ENCODE measurements around the gene CFAP90. TPM values are rescaled to one million over a fixed set of nuclear protein-coding genes. Genes with fewer than 3 reads are reported as not detected.

Gene CFAP90
- total and polyA plus RNA-seq, 2 donors from 2014 or later = 3.6 to 7.7 TPM

DNA sequence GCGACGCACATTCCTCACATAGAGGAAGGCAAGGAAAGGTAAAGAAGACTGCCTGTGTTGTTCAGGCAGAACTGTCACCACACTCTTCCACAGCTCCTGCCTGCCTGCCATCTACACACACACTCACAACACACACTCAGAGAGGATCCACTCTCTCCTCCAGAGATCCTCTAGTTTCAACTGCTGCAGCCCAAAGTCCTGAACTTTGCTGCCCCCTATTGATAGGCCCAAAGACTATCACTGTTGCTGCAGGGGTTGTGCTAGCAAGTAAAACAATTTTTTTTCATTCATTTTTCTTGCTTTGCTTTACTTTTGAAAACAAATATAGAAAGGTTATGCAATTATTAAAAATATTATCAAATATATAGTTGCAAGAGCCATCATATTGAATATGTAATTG lies 5.9 kb upstream of the CFAP90 start:
- Histone ChIP-seq H3K9me3 (ENCODE audit: control insufficient read depth in 2 of 3, insufficient read depth in 1 of 3, low read length in 3 of 3) (no peaks in the 10 kb centered on the region), H3K9ac (ENCODE audit: low read length in 3 of 3) (no peak overlapping the region), H3K27ac (ENCODE audit: low read depth in 2 of 2, low read length in 2 of 2) (no peak overlapping the region), H3K27me3 (ENCODE audit: control insufficient read depth, insufficient read depth, low read length) (no peaks in the 10 kb centered on the region), H3K4me3 (ENCODE audit: low read length in 3 of 3) (no peak overlapping the region), H3K36me3 (ENCODE audit: control insufficient read depth in 2 of 3, insufficient read depth in 3 of 3, low read length in 3 of 3) (peaks cover 4 to 12% (median 10%) of the 10 kb centered on the region in 3 donors), H3K4me1 (ENCODE audit: control insufficient read depth in 2 of 3, insufficient read depth in 2 of 3, low read depth in 1 of 3, low read length in 3 of 3) (peaks cover 0 to 2% (median 0%) of the 10 kb centered on the region in 3 donors)
- DNase-seq (peak in 3 of 5 donors; percentile 41 to 68 (median 57)), FAIRE-seq (no peak)
- intact Hi-C loops (cut with DNase I) = no loop called here
- TF ChIP-seq, protein P1, sequence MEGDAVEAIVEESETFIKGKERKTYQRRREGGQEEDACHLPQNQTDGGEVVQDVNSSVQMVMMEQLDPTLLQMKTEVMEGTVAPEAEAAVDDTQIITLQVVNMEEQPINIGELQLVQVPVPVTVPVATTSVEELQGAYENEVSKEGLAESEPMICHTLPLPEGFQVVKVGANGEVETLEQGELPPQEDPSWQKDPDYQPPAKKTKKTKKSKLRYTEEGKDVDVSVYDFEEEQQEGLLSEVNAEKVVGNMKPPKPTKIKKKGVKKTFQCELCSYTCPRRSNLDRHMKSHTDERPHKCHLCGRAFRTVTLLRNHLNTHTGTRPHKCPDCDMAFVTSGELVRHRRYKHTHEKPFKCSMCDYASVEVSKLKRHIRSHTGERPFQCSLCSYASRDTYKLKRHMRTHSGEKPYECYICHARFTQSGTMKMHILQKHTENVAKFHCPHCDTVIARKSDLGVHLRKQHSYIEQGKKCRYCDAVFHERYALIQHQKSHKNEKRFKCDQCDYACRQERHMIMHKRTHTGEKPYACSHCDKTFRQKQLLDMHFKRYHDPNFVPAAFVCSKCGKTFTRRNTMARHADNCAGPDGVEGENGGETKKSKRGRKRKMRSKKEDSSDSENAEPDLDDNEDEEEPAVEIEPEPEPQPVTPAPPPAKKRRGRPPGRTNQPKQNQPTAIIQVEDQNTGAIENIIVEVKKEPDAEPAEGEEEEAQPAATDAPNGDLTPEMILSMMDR (IDR thresholded peaks at IDR 0.05; ENCODE audit: borderline replicate concordance, extremely low read depth, insufficient read depth) = peak; percentile 62

DNA sequence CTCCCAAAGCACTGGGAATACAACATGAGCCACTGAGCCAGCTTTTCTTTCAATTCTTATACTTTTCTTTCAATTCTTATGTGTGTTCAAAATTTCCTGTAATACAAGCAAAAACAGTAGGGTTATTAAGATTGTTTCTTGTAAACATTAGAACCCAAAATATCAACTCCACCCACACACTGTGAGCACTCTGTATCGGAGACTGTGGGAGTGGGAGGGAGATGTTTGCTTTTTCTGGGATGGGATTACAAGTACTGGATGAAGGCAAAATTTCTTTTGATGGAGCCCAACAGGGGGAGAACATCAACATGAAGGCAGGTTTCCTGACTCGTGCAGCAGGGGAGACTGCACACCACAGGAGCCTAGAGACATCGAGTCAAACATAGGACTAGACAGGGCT lies 4.7 kb upstream of the CFAP90 start:
- Histone ChIP-seq H3K27ac (ENCODE audit: low read depth in 2 of 2, low read length in 2 of 2) (no peak overlapping the region), H3K4me1 (ENCODE audit: control insufficient read depth in 2 of 3, insufficient read depth in 2 of 3, low read depth in 1 of 3, low read length in 3 of 3) (peaks cover 0 to 7% (median 0%) of the 10 kb centered on the region in 3 donors), H3K9me3 (ENCODE audit: control insufficient read depth in 2 of 3, insufficient read depth in 1 of 3, low read length in 3 of 3) (no peaks in the 10 kb centered on the region), H3K36me3 (ENCODE audit: control insufficient read depth in 2 of 3, insufficient read depth in 3 of 3, low read length in 3 of 3) (peaks cover 4 to 12% (median 6%) of the 10 kb centered on the region in 3 donors), H3K4me3 (ENCODE audit: low read length in 3 of 3) (no peak overlapping the region), H3K9ac (ENCODE audit: low read length in 3 of 3) (no peak overlapping the region), H3K27me3 (ENCODE audit: control insufficient read depth, insufficient read depth, low read length) (no peaks in the 10 kb centered on the region)
- no peak for FAIRE-seq
- TF ChIP-seq, protein P1 (IDR thresholded peaks at IDR 0.05; ENCODE audit: borderline replicate concordance, extremely low read depth, insufficient read depth) = no peak
- no peak for DNase-seq
- intact Hi-C loops (cut with DNase I) = no loop called here

DNA sequence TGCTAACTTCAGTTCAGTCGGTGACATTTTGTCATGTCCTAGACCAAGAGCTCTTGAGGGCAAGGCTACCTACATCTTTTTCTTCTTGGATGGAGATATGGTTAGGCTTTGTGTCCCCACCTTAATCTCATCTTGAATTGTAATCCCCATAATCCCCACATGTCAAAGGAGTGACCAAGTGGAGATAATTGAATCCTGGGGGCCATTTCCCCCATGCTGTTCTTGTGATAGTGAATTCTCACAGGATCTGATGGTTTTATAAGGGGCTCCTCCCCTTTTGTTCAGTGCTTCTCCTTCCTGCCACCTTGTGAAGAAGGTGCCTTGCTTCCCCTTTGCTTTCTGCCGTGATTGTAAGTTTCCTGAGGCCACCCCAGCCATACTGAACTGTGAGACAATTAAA lies 2.1 kb upstream of the CFAP90 start:
- peaks cover 0 to 8% (median 6%) of the 10 kb centered on the region in 3 donors for H3K4me1 ChIP-seq (ENCODE audit: control insufficient read depth in 2 of 3, insufficient read depth in 2 of 3, low read depth in 1 of 3, low read length in 3 of 3)
- FAIRE-seq = no peak
- H3K9me3 ChIP-seq (ENCODE audit: control insufficient read depth in 2 of 3, insufficient read depth in 1 of 3, low read length in 3 of 3) = no peaks in the 10 kb centered on the region
- no peak overlapping the region for H3K27ac ChIP-seq (ENCODE audit: low read depth in 2 of 2, low read length in 2 of 2)
- TF ChIP-seq, protein P1 (IDR thresholded peaks at IDR 0.05; ENCODE audit: borderline replicate concordance, extremely low read depth, insufficient read depth) = no peak
- DNase-seq = no peak
- H3K9ac ChIP-seq (ENCODE audit: low read length in 3 of 3) = no peak overlapping the region
- H3K4me3 ChIP-seq (ENCODE audit: low read length in 3 of 3) = no peak overlapping the region
- no peaks in the 10 kb centered on the region for H3K27me3 ChIP-seq (ENCODE audit: control insufficient read depth, insufficient read depth, low read length)
- intact Hi-C loops (cut with DNase I) = no loop called here
- H3K36me3 ChIP-seq (ENCODE audit: control insufficient read depth in 2 of 3, insufficient read depth in 3 of 3, low read length in 3 of 3) = peaks cover 2 to 7% (median 6%) of the 10 kb centered on the region in 3 donors

DNA sequence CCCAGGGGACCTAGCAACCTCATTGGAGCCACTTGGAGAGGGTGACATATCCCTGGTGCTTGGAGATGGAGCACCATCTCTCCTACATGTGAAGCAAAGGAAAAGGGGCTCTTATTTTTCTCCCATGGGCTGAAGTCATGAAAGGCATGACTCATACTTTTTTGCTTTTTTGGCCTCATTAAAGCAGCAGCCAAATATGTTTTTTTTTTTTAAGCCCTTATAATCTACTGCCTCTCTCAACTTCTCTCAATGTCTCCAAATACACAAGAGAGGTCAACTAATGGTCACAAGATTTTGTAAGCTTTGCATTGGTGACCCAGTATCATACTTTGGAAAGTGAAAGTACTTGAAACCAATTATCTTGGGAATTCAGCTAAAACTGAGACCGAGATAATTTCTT lies 1.6 kb upstream of the CFAP90 start:
- FAIRE-seq = no peak

More for the DNA sequence above, 1.6 kb upstream of the CFAP90 start:
- TF ChIP-seq, protein P1 (IDR thresholded peaks at IDR 0.05; ENCODE audit: borderline replicate concordance, extremely low read depth, insufficient read depth) = no peak
- no peak overlapping the region for H3K9ac ChIP-seq (ENCODE audit: low read length in 3 of 3)
- H3K27me3 ChIP-seq (ENCODE audit: control insufficient read depth, insufficient read depth, low read length) = no peaks in the 10 kb centered on the region
- intact Hi-C loops (cut with DNase I) = no loop called here
- H3K9me3 ChIP-seq (ENCODE audit: control insufficient read depth in 2 of 3, insufficient read depth in 1 of 3, low read length in 3 of 3) = no peaks in the 10 kb centered on the region
- DNase-seq = no peak
- peaks cover 0 to 8% (median 6%) of the 10 kb centered on the region in 3 donors for H3K4me1 ChIP-seq (ENCODE audit: control insufficient read depth in 2 of 3, insufficient read depth in 2 of 3, low read depth in 1 of 3, low read length in 3 of 3)
- H3K36me3 ChIP-seq (ENCODE audit: control insufficient read depth in 2 of 3, insufficient read depth in 3 of 3, low read length in 3 of 3) = peaks cover 0 to 5% (median 2%) of the 10 kb centered on the region in 3 donors
- H3K27ac ChIP-seq (ENCODE audit: low read depth in 2 of 2, low read length in 2 of 2) = no peak overlapping the region
- no peak overlapping the region for H3K4me3 ChIP-seq (ENCODE audit: low read length in 3 of 3)
